Glutamatergic neuron (in vitro differentiated cells): ENCODE results near the gene F13A1. TPM values are rescaled to one million over a fixed set of nuclear protein-coding genes. Genes with fewer than 3 reads are reported as not detected.

Experiments
- DNase-seq: peaks from one replicate; pipeline ENCODE4 v3.0.0; 2022
- H3K27ac Mint-ChIP-seq: one replicate; pipeline ENCODE4 v1.8.0; 2020; ENCODE audit warnings: mild to moderate bottlenecking, mixed read lengths, inconsistent platforms; ENCODE audit not compliant: unreplicated experiment
- H3K27me3 Mint-ChIP-seq: one replicate; pipeline ENCODE4 v1.8.0; 2020; ENCODE audit warnings: mild to moderate bottlenecking, moderate library complexity, mixed read lengths, inconsistent platforms; ENCODE audit not compliant: unreplicated experiment
- H3K36me3 Mint-ChIP-seq: one replicate; pipeline ENCODE4 v1.8.0; 2020; ENCODE audit warnings: mild to moderate bottlenecking, mixed read lengths, inconsistent platforms; ENCODE audit not compliant: unreplicated experiment
- H3K4me1 Mint-ChIP-seq: one replicate; pipeline ENCODE4 v1.8.0; 2020; ENCODE audit warnings: mild to moderate bottlenecking, low read depth, mixed read lengths, inconsistent platforms; ENCODE audit not compliant: unreplicated experiment
- H3K4me3 Mint-ChIP-seq: one replicate; pipeline ENCODE4 v1.8.0; 2020; ENCODE audit warnings: mild to moderate bottlenecking, mixed read lengths, inconsistent platforms; ENCODE audit not compliant: unreplicated experiment
- H3K9me3 Mint-ChIP-seq: one replicate; pipeline ENCODE4 v1.8.0; 2020; ENCODE audit warnings: mild to moderate bottlenecking, moderate library complexity, mixed read lengths, inconsistent platforms; ENCODE audit not compliant: unreplicated experiment
- total RNA-seq: library from RNA; stranded (reverse); fragmentation: NEBNext Ultra II Directional; extraction: Animal tissue kit (Norgen Biotek cat#: 25700); gene quantifications from one replicate; pipeline ENCODE4 v1.2.1, GENCODE V29; 2021; ENCODE audit not compliant: unreplicated experiment
- TF ChIP-seq, protein P1 (sequence below): fragments of 200-600 bp; sonication (generic); IDR thresholded peaks from one replicate; pipeline ENCODE4 v1.5.0; 2021; ENCODE audit not compliant: partially characterized antibody, unreplicated experiment

The F13A1 gene
- total RNA-seq, 1 donor from 2014 or later = not detected

DNA sequence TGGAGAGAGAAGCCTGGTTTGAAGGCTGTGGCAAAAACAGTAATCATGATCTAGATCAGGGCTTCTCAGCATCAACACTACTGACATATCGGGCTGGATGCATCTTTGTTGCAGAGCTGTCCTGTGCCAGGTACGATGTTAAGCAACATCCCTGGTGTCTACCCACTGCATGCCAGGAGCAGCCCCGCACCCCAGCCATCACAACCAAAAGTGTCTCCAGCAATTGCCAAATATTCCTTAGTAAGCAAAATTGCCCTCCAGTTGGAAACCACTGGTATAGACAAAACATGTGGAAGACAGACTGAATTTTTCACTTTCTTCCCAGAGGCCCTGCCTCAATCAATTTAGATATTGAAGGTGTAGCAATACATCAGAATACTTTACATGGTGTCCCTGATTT, 166.1 kb downstream of the F13A1 start:
- Mint-ChIP-seq H3K36me3 (no peaks in the 10 kb centered on the region), H3K9me3 (no peaks in the 10 kb centered on the region), H3K27me3 (no peaks in the 10 kb centered on the region), H3K4me1 (no peaks in the 10 kb centered on the region), H3K27ac (no peak overlapping the region), H3K4me3 (no peak overlapping the region)
- no peak for DNase-seq
- TF ChIP-seq, protein P1, sequence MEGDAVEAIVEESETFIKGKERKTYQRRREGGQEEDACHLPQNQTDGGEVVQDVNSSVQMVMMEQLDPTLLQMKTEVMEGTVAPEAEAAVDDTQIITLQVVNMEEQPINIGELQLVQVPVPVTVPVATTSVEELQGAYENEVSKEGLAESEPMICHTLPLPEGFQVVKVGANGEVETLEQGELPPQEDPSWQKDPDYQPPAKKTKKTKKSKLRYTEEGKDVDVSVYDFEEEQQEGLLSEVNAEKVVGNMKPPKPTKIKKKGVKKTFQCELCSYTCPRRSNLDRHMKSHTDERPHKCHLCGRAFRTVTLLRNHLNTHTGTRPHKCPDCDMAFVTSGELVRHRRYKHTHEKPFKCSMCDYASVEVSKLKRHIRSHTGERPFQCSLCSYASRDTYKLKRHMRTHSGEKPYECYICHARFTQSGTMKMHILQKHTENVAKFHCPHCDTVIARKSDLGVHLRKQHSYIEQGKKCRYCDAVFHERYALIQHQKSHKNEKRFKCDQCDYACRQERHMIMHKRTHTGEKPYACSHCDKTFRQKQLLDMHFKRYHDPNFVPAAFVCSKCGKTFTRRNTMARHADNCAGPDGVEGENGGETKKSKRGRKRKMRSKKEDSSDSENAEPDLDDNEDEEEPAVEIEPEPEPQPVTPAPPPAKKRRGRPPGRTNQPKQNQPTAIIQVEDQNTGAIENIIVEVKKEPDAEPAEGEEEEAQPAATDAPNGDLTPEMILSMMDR = no peak

DNA sequence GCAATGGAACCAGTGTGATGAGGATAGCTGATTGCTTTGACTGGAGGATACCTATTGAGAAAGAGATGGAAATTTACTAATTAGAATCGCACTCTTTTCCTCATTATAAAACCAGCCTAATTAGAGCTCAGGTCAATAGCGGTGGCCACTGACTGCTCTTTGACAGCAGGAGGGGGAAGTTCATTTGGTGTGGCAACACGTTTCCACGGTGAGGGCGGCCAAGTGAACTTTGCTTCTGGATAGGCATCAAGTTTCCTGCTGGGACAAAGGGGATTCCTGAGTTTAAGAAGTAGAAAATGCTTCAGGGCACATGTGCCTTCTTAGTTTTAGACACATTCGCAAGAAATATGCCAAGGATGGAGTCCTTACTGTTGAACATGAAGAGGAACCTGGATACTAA, 168.4 kb downstream of the F13A1 start:
- Mint-ChIP-seq H3K4me3 (no peak overlapping the region), H3K4me1 (no peaks in the 10 kb centered on the region), H3K27me3 (no peaks in the 10 kb centered on the region), H3K9me3 (no peaks in the 10 kb centered on the region), H3K36me3 (no peaks in the 10 kb centered on the region), H3K27ac (no peak overlapping the region)
- TF ChIP-seq, protein P1 = no peak
- DNase-seq = no peak

DNA sequence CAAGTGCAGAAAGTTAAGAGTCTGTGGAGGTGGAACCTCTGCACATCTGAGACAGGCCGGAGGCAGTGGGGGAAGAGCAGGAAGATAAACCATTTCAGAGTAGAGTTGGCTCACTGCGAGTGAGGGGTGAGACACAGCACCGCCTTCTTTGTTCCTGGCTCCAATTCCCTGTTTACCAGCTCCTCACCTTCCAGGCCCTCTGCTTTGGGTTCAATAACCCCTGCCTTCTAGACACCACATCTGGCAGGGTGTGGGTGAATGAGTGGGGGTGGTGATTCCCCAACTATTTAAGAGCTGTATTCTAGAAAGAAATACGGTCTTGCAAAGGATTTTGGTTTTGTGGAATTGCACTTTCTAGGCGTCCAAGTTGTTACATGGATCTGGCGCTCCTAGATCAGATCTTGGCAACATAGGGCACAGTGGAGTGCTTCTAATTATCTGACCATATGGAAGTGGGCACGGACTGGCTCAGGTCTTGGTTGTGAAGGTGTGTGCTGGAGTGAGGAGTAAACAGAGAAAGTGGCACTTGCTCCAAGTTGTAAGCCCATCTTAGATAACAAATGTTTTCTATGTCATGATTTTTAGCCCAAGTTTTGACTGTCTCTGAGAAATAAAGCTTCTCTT, 172.2 kb downstream of the F13A1 start:
- DNase-seq = no peak
- Mint-ChIP-seq H3K9me3 (peaks cover 2% of the 10 kb centered on the region), H3K27me3 (no peaks in the 10 kb centered on the region), H3K36me3 (no peaks in the 10 kb centered on the region), H3K4me1 (no peaks in the 10 kb centered on the region), H3K27ac (no peak overlapping the region), H3K4me3 (no peak overlapping the region)
- TF ChIP-seq, protein P1 = no peak

DNA sequence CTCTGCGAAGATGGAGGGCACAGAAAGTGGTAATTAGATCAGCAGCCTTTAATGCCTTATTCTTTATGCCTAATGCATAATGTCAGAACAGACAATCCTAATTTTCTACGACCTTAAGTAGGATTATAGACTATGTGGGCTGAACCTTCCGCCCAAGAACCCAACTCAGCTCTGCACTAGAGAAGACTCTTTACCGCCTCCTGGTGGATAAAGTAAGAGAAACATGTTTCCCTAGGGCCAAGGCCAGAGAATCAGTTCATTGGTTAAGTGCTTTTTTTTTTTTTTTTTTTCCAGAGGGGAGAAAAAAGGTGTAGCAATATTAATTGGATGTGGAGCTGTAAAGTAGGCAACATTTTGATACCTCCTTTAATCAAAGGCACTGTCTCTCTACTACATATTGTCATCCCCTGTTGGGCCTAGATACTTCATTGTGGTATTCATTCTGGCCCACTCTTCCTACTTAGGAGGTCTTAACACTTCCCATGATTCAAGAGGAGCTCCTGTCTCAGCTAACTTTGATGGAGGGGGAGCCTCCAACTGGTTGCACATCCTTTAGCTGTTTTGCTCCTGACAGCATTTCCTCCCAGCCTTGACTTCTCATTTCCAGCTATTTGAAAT, 188.9 kb downstream of the F13A1 start:
- TF ChIP-seq, protein P1 = peak; percentile 74
- no peak for DNase-seq
- Mint-ChIP-seq H3K36me3 (no peaks in the 10 kb centered on the region), H3K4me3 (no peak overlapping the region), H3K27me3 (no peaks in the 10 kb centered on the region), H3K27ac (no peak overlapping the region), H3K4me1 (no peaks in the 10 kb centered on the region), H3K9me3 (no peaks in the 10 kb centered on the region)

DNA sequence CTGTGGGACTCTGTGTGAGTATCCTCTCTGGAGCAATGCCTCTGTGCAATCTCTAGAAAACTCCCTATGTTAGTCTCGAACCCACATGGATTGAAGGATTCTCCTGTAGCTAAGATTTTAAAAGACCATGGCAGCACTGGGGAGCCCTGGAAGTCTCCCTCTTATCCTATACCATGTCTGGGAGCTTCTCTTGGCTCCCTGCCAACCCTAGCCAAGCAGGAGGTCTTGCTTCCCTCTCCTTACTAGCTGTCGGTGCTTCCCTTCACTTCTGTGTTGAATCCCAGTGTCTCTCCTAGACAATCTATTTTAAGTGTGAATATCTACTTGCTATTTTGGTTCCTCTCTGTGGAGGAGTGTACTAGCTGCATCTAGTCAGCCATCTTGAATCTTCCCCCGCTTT, 195.0 kb downstream of the F13A1 start:
- Mint-ChIP-seq H3K27me3 (peaks cover 3% of the 10 kb centered on the region), H3K4me1 (no peaks in the 10 kb centered on the region), H3K36me3 (peaks cover 9% of the 10 kb centered on the region), H3K4me3 (no peak overlapping the region), H3K27ac (no peak overlapping the region), H3K9me3 (no peaks in the 10 kb centered on the region)
- TF ChIP-seq, protein P1 = no peak
- no peak for DNase-seq
